ENCODE data around the gene DPCD. TPM values are rescaled to one million over a fixed set of nuclear protein-coding genes. Genes with fewer than 3 reads are reported as not detected.

Gene DPCD
- total and polyA plus RNA-seq, 10 of the 15 experiments (the other 5 are each of a cell fraction or from before 2014, with no cell fraction given): 9.7 to 50.9 (median 26.3) TPM

DNA sequence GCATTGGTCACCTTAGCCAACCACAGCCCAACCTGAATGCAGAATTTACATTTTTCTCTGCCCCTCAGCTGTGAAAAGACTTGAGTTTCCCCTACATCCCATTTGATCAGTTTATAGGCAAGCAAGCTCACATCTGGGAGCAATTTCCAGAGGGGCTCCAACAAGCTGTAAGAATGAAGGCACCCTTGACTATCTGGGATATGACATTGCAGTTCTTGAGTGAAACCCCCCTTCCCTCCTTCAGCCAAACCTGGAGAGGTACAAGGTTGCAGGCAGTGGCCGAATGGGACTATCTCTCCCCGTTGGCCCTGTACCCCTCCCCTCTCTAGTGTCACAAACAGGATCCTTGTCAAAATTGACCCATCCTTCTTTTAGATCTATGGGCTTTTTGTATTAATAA lies 30.6 kb upstream of the DPCD start:
- Histone ChIP-seq H3K79me2 (ENCODE audit: control insufficient read depth, insufficient read depth, low read length) (no peaks in the 10 kb centered on the region), H3K4me3 (no peak overlapping the region), H3K4me1 (ENCODE audit: control insufficient read depth, insufficient read depth, low read length) (peaks cover 13% of the 10 kb centered on the region), H3K36me3 (ENCODE audit: control insufficient read depth in 2 of 2, insufficient read depth in 2 of 2, low read length in 1 of 2) (peaks cover 0 to 1% of the 10 kb centered on the region in 2 experiments; a peak in 1 of 4 replicates), H3K27ac (ENCODE audit: control insufficient read depth, insufficient read depth) (no peak overlapping the region), H3K9ac (ENCODE audit: control insufficient read depth, insufficient read depth, low read length) (no peak overlapping the region), H3K27me3 (replicated peaks in 1 of 2; ENCODE audit: control insufficient read depth in 2 of 2, insufficient read depth in 2 of 2, low read length in 1 of 2) (no peaks in the 10 kb centered on the region), H3K4me2 (ENCODE audit: control insufficient read depth, insufficient read depth) (no peak overlapping the region), H4K20me1 (ENCODE audit: control insufficient read depth, insufficient read depth) (no peaks in the 10 kb centered on the region), H2AFZ (ENCODE audit: control insufficient read depth, low read depth, low read length) (no peak overlapping the region), H3K9me3 (replicated peaks; ENCODE audit: control insufficient read depth, insufficient read depth, low read length) (no peaks in the 10 kb centered on the region)
- ChIA-PET SMC1A (ENCODE audit: uncharacterized antibody, unreplicated experiment) (interaction anchor here (1.3 kb wide), 1 partner anchor 14 kb away, joined by 4 read pairs; no protein-coding TSS in a partner anchor), POLR2A (no interaction called here), RAD21 (ENCODE audit: unreplicated experiment) (no interaction called here), CTCF (interaction anchor here (1.2 to 5.0 kb wide), 3 partner anchors 13 to 45 kb away, joined by 4 to 17 read pairs (median 4); no protein-coding TSS in a partner anchor)
- BruUV-seq (replicated peaks): no TSS peak
- intact Hi-C loops (cut with micrococcal nuclease; ENCODE audit: unreplicated experiment): no loop called here
- ATAC-seq (no peak), FAIRE-seq (no peak), DNase-seq (ENCODE audit: low read depth, low spot score) (no peak)
- WGBS (ENCODE audit: insufficient coverage, insufficient replicate concordance, low lambda C conversion rate, missing lambda C conversion rate): 96% methylated on average over 2 of the region's 2 CpGs
- in situ Hi-C loops (cut with MboI): no loop called here
- TF ChIP-seq, protein P1, sequence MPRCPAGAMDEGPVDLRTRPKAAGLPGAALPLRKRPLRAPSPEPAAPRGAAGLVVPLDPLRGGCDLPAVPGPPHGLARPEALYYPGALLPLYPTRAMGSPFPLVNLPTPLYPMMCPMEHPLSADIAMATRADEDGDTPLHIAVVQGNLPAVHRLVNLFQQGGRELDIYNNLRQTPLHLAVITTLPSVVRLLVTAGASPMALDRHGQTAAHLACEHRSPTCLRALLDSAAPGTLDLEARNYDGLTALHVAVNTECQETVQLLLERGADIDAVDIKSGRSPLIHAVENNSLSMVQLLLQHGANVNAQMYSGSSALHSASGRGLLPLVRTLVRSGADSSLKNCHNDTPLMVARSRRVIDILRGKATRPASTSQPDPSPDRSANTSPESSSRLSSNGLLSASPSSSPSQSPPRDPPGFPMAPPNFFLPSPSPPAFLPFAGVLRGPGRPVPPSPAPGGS (IDR thresholded peaks at IDR 0.05; ENCODE audit: borderline replicate concordance, insufficient read depth, low read depth, low read length, poor library complexity, severe bottlenecking): no peak
- no peak for TF ChIP-seq RELA (IDR thresholded peaks at IDR 0.05; ENCODE audit: borderline replicate concordance, partially characterized antibody)
- TF ChIP-seq, protein P2, sequence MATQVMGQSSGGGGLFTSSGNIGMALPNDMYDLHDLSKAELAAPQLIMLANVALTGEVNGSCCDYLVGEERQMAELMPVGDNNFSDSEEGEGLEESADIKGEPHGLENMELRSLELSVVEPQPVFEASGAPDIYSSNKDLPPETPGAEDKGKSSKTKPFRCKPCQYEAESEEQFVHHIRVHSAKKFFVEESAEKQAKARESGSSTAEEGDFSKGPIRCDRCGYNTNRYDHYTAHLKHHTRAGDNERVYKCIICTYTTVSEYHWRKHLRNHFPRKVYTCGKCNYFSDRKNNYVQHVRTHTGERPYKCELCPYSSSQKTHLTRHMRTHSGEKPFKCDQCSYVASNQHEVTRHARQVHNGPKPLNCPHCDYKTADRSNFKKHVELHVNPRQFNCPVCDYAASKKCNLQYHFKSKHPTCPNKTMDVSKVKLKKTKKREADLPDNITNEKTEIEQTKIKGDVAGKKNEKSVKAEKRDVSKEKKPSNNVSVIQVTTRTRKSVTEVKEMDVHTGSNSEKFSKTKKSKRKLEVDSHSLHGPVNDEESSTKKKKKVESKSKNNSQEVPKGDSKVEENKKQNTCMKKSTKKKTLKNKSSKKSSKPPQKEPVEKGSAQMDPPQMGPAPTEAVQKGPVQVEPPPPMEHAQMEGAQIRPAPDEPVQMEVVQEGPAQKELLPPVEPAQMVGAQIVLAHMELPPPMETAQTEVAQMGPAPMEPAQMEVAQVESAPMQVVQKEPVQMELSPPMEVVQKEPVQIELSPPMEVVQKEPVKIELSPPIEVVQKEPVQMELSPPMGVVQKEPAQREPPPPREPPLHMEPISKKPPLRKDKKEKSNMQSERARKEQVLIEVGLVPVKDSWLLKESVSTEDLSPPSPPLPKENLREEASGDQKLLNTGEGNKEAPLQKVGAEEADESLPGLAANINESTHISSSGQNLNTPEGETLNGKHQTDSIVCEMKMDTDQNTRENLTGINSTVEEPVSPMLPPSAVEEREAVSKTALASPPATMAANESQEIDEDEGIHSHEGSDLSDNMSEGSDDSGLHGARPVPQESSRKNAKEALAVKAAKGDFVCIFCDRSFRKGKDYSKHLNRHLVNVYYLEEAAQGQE (IDR thresholded peaks at IDR 0.05; ENCODE audit: low read depth, low read length): no peak

All from GM12878 (cell line).